ENCODE data around the gene BSDC1.
"Not testable (repeated sequence)": the region's sequence is repeated elsewhere in the genome, so short reads cannot be mapped to it uniquely, and the experiment has no call there.

Gene BSDC1

DNA sequence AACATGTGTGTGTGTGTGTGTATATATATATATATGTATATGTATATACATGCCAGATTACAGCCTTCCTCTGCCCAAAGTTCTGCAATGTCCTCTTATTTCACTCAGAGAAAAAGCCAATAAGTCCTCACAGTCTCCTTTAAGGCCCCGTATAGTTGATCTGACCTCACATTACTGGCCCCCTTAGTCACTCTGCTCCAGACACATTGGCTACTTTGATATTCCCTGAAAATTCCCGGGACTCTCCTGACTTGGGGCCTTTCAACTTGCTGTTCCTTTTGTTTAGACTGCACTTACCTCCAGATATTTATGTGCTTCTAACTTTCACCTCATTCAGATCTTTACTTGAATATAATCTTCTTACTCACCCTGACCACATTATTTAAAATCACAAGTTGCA lies 4.2 kb upstream of the BSDC1 start:
- in situ Hi-C loops (cut with HindIII; ENCODE audit: low pct_ligation_motif_present, low pct_unique_long_range_greater_than_20kb, low sequenced_read_pairs) = no loop called here

DNA sequence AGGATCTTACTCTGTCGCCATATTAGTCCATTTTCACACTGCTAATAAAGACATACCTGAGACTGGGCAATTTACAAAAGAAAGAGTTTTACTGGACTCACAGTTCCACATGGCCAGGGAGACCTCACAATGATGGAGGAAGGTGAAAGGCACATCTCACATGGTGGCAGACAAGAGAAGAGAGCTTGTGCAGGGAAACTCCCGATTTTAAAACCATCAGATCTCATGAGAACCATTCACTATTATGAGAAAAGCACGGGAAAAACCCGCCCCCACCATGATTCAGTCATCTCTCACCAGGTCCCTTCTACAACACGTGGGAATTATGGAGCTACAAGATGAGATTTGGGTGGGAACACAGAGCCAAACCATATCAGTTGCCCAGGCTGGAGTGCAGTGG lies 2.3 kb upstream of the BSDC1 start:
- in situ Hi-C loops (cut with HindIII; ENCODE audit: low pct_ligation_motif_present, low pct_unique_long_range_greater_than_20kb, low sequenced_read_pairs); DNase-seq: not testable (repeated sequence)

More for the DNA sequence above, 4.2 kb upstream of the BSDC1 start:
- no peak for DNase-seq

DNA sequence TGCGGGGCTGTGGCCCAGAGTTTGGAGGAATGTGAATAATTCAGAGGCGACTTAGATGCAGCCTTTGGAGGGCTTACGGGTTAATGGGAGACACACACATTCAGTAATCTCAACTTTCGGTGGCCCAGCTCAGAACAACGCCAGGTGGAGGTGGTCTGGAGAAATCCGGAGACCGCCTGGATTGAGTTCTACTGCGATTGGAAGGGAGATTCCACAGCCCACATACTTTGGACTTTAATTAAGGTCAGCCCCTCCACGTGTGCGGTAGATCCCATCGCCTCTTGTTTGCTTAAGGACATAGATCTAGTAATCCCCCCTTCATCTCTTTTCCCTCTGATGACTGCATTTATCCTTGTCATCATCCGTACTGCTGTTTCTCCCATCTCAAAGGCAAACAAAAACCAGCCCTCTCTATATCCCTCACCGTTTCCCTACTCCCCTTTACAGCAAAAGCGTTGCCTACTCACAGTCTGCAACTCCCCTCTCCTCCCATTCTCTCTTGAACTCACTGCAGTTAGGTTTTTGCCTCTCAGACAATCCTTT lies 720 bp upstream of the BSDC1 start:
- DNase-seq = no peak
- in situ Hi-C loops (cut with HindIII; ENCODE audit: low pct_ligation_motif_present, low pct_unique_long_range_greater_than_20kb, low sequenced_read_pairs) = no loop called here

GRCh38 chr1:32393832-32394140 lies 455 bp downstream of the BSDC1 start:
- DNase-seq = peak; percentile 47
- in situ Hi-C loops (cut with HindIII; ENCODE audit: low pct_ligation_motif_present, low pct_unique_long_range_greater_than_20kb, low sequenced_read_pairs) = no loop called here

DNA sequence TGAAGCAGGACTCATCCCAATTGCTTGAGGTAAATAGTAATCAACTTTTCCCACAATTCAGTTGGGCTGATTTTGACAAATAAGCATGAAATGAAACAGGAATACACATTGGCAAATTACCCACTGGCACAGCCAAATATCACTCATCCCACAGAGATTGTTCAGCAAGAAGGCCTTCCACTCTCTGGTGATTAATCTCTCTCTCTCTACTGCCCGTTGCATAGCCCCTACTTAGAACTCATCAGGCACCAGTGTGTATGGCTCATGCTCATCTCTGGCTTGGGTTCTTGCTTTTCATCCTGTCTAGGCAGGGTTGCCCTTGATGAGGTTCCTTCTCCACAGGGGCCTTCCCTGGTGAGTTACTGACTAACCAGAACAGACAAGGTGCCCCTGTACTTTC lies 1.1 kb downstream of the BSDC1 start:
- DNase-seq = no peak
- in situ Hi-C loops (cut with HindIII; ENCODE audit: low pct_ligation_motif_present, low pct_unique_long_range_greater_than_20kb, low sequenced_read_pairs) = no loop called here

DNA sequence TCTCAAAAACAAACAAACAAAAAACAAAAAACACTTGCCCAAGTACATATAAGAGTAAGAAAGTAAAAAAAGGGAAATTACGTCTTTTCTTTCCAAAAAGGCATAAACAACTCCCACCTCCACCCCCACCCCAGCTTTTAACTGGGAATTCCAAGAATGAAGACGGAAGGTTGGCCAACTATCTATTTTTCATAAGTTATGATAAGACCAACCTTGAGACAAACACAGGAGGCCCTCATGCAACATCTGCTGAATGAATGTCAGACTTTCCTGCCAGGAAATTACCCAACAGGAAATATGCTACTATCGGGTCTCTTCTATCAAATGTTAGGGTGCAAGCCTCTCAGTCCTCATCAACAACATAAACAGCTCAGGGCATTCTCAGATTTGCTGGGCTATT lies 1.9 kb downstream of the BSDC1 start:
- no peak for DNase-seq
- in situ Hi-C loops (cut with HindIII; ENCODE audit: low pct_ligation_motif_present, low pct_unique_long_range_greater_than_20kb, low sequenced_read_pairs) = no loop called here

GRCh38 chr1:32390904-32391870 lies 3.1 kb downstream of the BSDC1 start:
- in situ Hi-C loops (cut with HindIII; ENCODE audit: low pct_ligation_motif_present, low pct_unique_long_range_greater_than_20kb, low sequenced_read_pairs) = no loop called here
- no peak for DNase-seq

DNA sequence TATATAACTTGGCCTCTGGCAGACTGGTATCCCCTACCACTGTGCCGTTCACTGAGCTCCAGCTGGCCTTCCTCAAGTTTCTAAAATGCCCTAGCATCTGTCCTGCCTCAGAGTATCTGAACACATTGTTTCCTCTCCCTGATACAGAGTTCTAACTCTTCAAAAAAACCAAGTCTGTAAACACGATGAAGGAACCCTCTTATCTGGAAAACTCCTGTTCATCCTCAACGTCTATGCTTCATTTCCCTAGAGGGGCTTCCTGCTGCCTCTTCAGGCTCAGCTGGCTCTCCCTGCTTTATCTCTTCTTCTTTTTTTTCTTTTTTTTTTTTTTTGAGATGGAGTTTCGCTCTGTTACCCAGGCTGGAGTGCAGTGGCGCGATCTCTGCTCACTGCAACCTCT lies 5.6 kb downstream of the BSDC1 start:
- no peak for DNase-seq
- in situ Hi-C loops (cut with HindIII; ENCODE audit: low pct_ligation_motif_present, low pct_unique_long_range_greater_than_20kb, low sequenced_read_pairs) = no loop called here

DNA sequence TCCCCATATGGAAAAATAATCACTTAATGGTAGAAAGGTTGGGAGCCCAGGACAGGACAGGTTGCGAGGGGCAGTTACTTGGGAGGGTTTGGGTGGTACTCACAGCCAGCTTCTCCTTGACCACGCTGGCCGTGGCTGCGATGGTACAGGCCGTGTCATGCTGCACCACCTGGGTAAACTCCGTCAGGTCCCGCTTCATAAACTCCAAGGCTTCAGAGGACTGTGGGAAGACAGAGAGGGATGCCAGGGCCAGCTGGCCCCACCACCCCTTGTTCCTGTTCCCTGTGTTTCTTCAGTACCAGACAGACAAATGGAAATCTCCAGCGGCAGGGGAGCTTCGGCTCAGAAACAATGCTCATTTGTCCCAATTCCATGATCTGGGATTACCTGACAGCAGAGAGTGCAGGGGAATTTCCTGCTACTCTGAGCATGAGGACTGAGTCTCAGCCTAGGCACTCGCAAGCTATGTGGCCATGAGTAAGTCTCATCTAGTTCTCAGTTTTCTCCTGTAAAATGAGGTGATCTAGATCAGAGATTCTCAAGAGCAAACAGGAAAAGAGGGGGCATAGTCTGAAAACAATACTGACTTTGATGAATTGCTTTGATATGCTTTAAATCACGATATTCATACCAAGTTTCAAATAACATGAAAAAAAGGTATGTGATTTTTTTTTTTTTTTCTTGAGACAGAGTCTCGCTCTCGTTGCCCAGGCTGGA lies 7.4 kb downstream of the BSDC1 start:
- in situ Hi-C loops (cut with HindIII; ENCODE audit: low pct_ligation_motif_present, low pct_unique_long_range_greater_than_20kb, low sequenced_read_pairs) = no loop called here

GRCh38 chr1:32380057-32380456 lies 14.2 kb downstream of the BSDC1 start:
- in situ Hi-C loops (cut with HindIII; ENCODE audit: low pct_ligation_motif_present, low pct_unique_long_range_greater_than_20kb, low sequenced_read_pairs) = no loop called here
- DNase-seq = no peak

More for the DNA sequence above, 7.4 kb downstream of the BSDC1 start:
- DNase-seq = no peak

- in situ Hi-C loops (cut with HindIII; ENCODE audit: low pct_ligation_motif_present, low pct_unique_long_range_greater_than_20kb, low sequenced_read_pairs) = no loop called here
Observed at GRCh38 chr1:32377541-32378220, 16.6 kb downstream of the BSDC1 start.

GRCh38 chr1:32376199-32376598 lies 18.0 kb downstream of the BSDC1 start:
- DNase-seq = no peak
- in situ Hi-C loops (cut with HindIII; ENCODE audit: low pct_ligation_motif_present, low pct_unique_long_range_greater_than_20kb, low sequenced_read_pairs) = no loop called here

More at GRCh38 chr1:32377541-32378220, 16.6 kb downstream of the BSDC1 start:
- DNase-seq = no peak

GRCh38 chr1:32373996-32374592 lies 20.1 kb downstream of the BSDC1 start:
- in situ Hi-C loops (cut with HindIII; ENCODE audit: low pct_ligation_motif_present, low pct_unique_long_range_greater_than_20kb, low sequenced_read_pairs) = no loop called here
- DNase-seq = no peak

DNA sequence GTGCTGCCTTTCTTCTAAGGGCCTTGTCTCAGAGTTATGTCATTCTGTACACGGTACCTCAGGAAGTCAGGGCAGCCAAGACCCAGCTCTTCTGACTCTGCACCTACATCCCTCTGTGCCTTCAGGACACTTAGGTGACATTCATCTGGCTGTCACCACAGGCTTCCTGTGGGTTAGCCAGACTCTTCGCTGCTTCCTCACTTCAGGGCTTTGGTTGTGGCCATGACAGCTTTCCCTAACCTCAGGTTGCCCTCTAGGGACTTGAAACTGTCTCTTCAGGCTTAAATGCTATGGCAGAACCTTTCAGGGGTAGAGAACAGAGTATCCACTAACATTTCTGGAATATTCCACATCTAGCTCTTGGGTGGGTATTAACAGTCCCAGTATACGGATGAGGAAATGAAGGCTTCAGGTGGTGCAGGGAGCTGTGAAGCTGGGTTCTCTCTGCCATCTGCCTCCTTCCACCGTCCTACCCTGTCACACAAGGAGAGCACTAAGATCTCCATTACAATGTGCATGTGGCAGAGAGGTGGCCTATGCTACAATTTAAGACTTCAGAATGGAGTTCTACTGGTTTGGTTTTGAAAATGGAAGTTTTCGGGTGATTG lies 22.0 kb downstream of the BSDC1 start:
- in situ Hi-C loops (cut with HindIII; ENCODE audit: low pct_ligation_motif_present, low pct_unique_long_range_greater_than_20kb, low sequenced_read_pairs) = no loop called here
- no peak for DNase-seq

GRCh38 chr1:32367912-32368635 lies 26.2 kb downstream of the BSDC1 start:
- DNase-seq = no peak
- in situ Hi-C loops (cut with HindIII; ENCODE audit: low pct_ligation_motif_present, low pct_unique_long_range_greater_than_20kb, low sequenced_read_pairs) = no loop called here

- in situ Hi-C loops (cut with HindIII; ENCODE audit: low pct_ligation_motif_present, low pct_unique_long_range_greater_than_20kb, low sequenced_read_pairs) = no loop called here
- DNase-seq = no peak
Observed at GRCh38 chr1:32365445-32365844, 28.8 kb downstream of the BSDC1 start.

- no peak for DNase-seq
- in situ Hi-C loops (cut with HindIII; ENCODE audit: low pct_ligation_motif_present, low pct_unique_long_range_greater_than_20kb, low sequenced_read_pairs) = no loop called here
Observed at GRCh38 chr1:32364836-32365235, 29.4 kb downstream of the BSDC1 start.

- in situ Hi-C loops (cut with HindIII; ENCODE audit: low pct_ligation_motif_present, low pct_unique_long_range_greater_than_20kb, low sequenced_read_pairs) = no loop called here
- no peak for DNase-seq
Observed at GRCh38 chr1:32363713-32364112, 30.5 kb downstream of the BSDC1 start.

All from ACHN (cell line).